GM23248 (cell line): ENCODE measurements around the gene TMEM139. TPM values are rescaled to one million over a fixed set of nuclear protein-coding genes. Genes with fewer than 3 reads are reported as not detected.
"Not testable (repeated sequence)": the region's sequence is repeated elsewhere in the genome, so short reads cannot be mapped to it uniquely, and the experiment has no call there.

ENCODE experiments used
- DNase-seq: peaks from one replicate; pipeline ENCODE4 v3.0.0-alpha.2; 2015
- H2AFZ ChIP-seq: fragments of 200-600 bp; sonication (generic); 2 replicates; pipeline ENCODE4 v1.6.1; 2016; ENCODE audit warnings: antibody characterized with exemption
- H3F3A ChIP-seq: fragments of 200-600 bp; sonication (generic); 2 replicates; pipeline ENCODE4 v1.6.1; 2016; ENCODE audit warnings: mild to moderate bottlenecking, antibody characterized with exemption, mixed run types; ENCODE audit not compliant: insufficient read depth
- H3K27ac ChIP-seq: fragments of 200-600 bp; sonication (generic); 2 replicates; pipeline ENCODE4 v1.5.1; 2016; ENCODE audit warnings: mild to moderate bottlenecking
- H3K27me3 ChIP-seq: fragments of 200-600 bp; sonication (generic); replicated peaks from 2 replicates; pipeline ENCODE4 v1.6.1; 2016; ENCODE audit warnings: mild to moderate bottlenecking; ENCODE audit not compliant: insufficient read depth
- H3K36me3 ChIP-seq: fragments of 200-600 bp; sonication (generic); 2 replicates; pipeline ENCODE4 v1.6.1; 2016; ENCODE audit warnings: low read depth, mild to moderate bottlenecking
- H3K4me1 ChIP-seq: fragments of 200-600 bp; sonication (generic); 2 replicates; pipeline ENCODE4 v1.6.1; 2016; ENCODE audit warnings: mild to moderate bottlenecking; ENCODE audit not compliant: insufficient read depth
- H3K4me2 ChIP-seq: fragments of 200-600 bp; sonication (generic); one replicate; pipeline ENCODE4 v1.6.1; 2016; ENCODE audit warnings: mild to moderate bottlenecking; ENCODE audit not compliant: unreplicated experiment
- H3K4me3 ChIP-seq: fragments of 200-600 bp; sonication (generic); 2 replicates; pipeline ENCODE4 v1.5.1; 2016; ENCODE audit warnings: mild to moderate bottlenecking
- H3K79me2 ChIP-seq: fragments of 200-600 bp; sonication (generic); 2 replicates; pipeline ENCODE4 v1.6.1; 2016; ENCODE audit warnings: mild to moderate bottlenecking; ENCODE audit not compliant: insufficient read depth
- H3K9ac ChIP-seq: fragments of 200-600 bp; sonication (generic); 2 replicates; pipeline ENCODE4 v1.6.1; 2016; ENCODE audit warnings: mild to moderate bottlenecking
- H3K9me2 ChIP-seq: fragments of 200-600 bp; sonication (generic); 2 replicates; pipeline ENCODE4 v1.6.1; 2016; ENCODE audit warnings: mixed run types, mild to moderate bottlenecking, moderate library complexity; ENCODE audit not compliant: insufficient read depth
- H3K9me3 ChIP-seq: fragments of 200-600 bp; sonication (generic); one replicate; pipeline ENCODE4 v1.6.1; 2017; ENCODE audit warnings: low read depth
- H4K20me1 ChIP-seq: fragments of 200-600 bp; sonication (generic); 2 replicates; pipeline ENCODE4 v1.6.0; 2016; ENCODE audit not compliant: insufficient read depth
- EZH2 ChIP-seq: fragments of 200-600 bp; sonication (generic); IDR thresholded peaks from 2 replicates; pipeline ENCODE4 v1.6.1; 2018; ENCODE audit warnings: antibody characterized with exemption, mild to moderate bottlenecking; ENCODE audit not compliant: insufficient read depth, poor library complexity, severe bottlenecking
- EZH2phosphoT487 ChIP-seq: fragments of 200-600 bp; sonication (generic); IDR thresholded peaks from 2 replicates; pipeline ENCODE4 v1.6.1; 2018; ENCODE audit warnings: antibody characterized with exemption, moderate library complexity, mild to moderate bottlenecking, low read depth; ENCODE audit not compliant: insufficient read depth
- WGBS, 2 experiments: methylation state at CpG; one replicate each; pipeline ENCODE4 v1.1.6; 2015 to 2017; ENCODE audit warnings: low lambda C conversion rate in 2 of 2, low coverage in 1 of 2; ENCODE audit errors: missing lambda C conversion rate in 2 of 2; 5-methylcytosine and 5-hydroxymethylcytosine counted together
- in situ Hi-C: fragments of 300-500 bp; cut with MboI; formaldehyde crosslinking; loops from 2 replicates; pipeline ENCODE4 v1.15.0; 2020
- polyA plus RNA-seq: library from polyadenylated mRNA; unstranded; fragments of >200 nt; fragmentation: Nextera tagmentation; extraction: Ambion mirVana; gene quantifications from 2 replicates; pipeline ENCODE4 v1.2.1, GENCODE V29; 2016
- total RNA-seq: library from RNA; depleted of rRNA; stranded (reverse); fragments of >200 nt; shearing (Covaris generic); gene quantifications from 2 replicates; pipeline ENCODE4 v1.2.3, GENCODE V29; 2014

Gene TMEM139
- total and polyA plus RNA-seq, 2 experiments from 2014 or later, result not detected

GRCh38 chr7:143287935-143288826 is 3.4 kb downstream of the TMEM139 start, which contains the start of gene CASP2:
CASP2 (plus strand) TSS chr7:143288351; CDS start chr7:143288456, 105 bp downstream.
- Histone ChIP-seq H3K9ac (peak within 1 kb of the TSS; percentile 94), H3F3A (peaks cover 12% of the 10 kb centered on the region), H3K4me2 (peak within 1 kb of the TSS; percentile 97), H3K9me2 (no peaks in the 10 kb centered on the region), H3K4me3 (peak within 1 kb of the TSS; percentile 94), H3K36me3 (no peaks in the 10 kb centered on the region), H3K9me3 (no peaks in the 10 kb centered on the region), H4K20me1 (no peaks in the 10 kb centered on the region), H3K27ac (peak within 1 kb of the TSS; percentile 82), H3K79me2 (peaks cover 46% of the 10 kb centered on the region), H2AFZ (peak within 1 kb of the TSS; percentile 96), H3K4me1 (peaks cover 19% of the 10 kb centered on the region; the same call in 1 of the 2 replicates), H3K27me3 (no peaks in the 10 kb centered on the region)
- TF ChIP-seq EZH2 (no peak), EZH2phosphoT487 (no peak)
- DNase-seq, result peak; percentile 97
- WGBS, 2 experiments, result 3 to 4% methylated on average over 62 to 69 of the region's 84 CpGs
- in situ Hi-C loops, result no loop called here

DNA sequence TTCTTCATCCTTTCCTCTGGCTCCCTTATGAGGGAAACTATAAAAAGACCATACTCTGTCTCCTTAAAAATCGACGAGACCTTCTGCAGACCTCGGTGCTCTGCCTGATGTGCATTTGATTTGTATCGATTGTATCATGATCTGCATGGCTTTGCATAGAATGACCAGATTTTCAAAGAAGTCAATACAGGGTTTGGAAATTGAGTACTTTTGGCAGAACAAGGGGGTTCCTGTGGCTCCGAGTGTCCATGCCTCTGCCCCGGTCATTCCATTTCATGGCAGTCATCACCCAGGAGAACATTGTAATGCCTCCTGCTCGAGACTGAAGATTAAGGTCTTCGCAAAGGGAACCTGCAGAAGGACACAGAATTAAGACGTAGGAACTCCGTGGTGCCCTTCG is 4.1 kb downstream of the TMEM139 start:
- in situ Hi-C loops, result no loop called here
- Histone ChIP-seq H3K9me2 (no peaks in the 10 kb centered on the region), H2AFZ (peak overlapping the region; percentile 96), H3K4me3 (peak overlapping the region; percentile 94), H3K27ac (peak overlapping the region; percentile 82), H3K79me2 (peaks cover 53% of the 10 kb centered on the region), H3F3A (peaks cover 12% of the 10 kb centered on the region), H3K4me2 (peak overlapping the region; percentile 97), H3K4me1 (peaks cover 19% of the 10 kb centered on the region; the same call in 1 of the 2 replicates), H3K36me3 (peaks cover 3% of the 10 kb centered on the region; the same call in 1 of the 2 replicates), H3K27me3 (no peaks in the 10 kb centered on the region), H3K9me3 (no peaks in the 10 kb centered on the region), H3K9ac (peak overlapping the region; percentile 94), H4K20me1 (no peaks in the 10 kb centered on the region)
- WGBS, 2 experiments, result 2 to 3% methylated on average over 11 of the region's 11 CpGs
- peak; percentile 70 for DNase-seq
- TF ChIP-seq EZH2 (no peak), EZH2phosphoT487 (no peak)

DNA sequence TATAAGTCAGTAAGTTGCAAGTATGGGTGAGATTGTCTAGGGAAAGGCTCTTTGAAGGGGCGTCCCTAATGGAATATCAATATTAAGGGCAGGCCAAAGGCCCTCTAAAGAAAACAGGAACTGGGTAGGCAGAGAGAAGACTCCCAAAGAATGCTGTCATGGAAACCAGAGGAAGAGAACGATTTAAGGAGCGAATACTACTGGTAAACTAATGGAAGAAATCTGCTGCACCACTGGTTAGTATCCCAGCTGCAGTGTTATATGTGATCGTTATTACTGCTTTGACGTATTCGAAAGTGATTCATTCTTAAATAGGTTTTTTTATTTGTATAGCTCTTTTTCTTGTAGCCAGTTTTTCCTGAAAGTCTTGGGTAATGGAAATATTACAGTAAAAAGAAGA is 4.7 kb downstream of the TMEM139 start:
- Histone ChIP-seq H3K27ac (peak overlapping the region; percentile 82), H3K9me2 (no peaks in the 10 kb centered on the region), H3K9me3 (no peaks in the 10 kb centered on the region), H3K9ac (peak overlapping the region; percentile 94), H3K36me3 (peaks cover 9% of the 10 kb centered on the region), H3K79me2 (peaks cover 59% of the 10 kb centered on the region), H3K27me3 (no peaks in the 10 kb centered on the region), H3K4me1 (peaks cover 19% of the 10 kb centered on the region; the same call in 1 of the 2 replicates), H3K4me2 (peak overlapping the region; percentile 97), H3F3A (peaks cover 12% of the 10 kb centered on the region), H3K4me3 (peak overlapping the region; percentile 94), H2AFZ (peak overlapping the region; percentile 96), H4K20me1 (no peaks in the 10 kb centered on the region)
- WGBS, 2 experiments, result 6 to 7% methylated on average over 6 of the region's 6 CpGs
- no peak for TF ChIP-seq EZH2
- TF ChIP-seq EZH2phosphoT487, result no peak
- in situ Hi-C loops, result no loop called here
- peak; percentile 61 for DNase-seq

GRCh38 chr7:143289888-143290287 is 5.1 kb downstream of the TMEM139 start:
- Histone ChIP-seq H3K36me3 (peaks cover 14% of the 10 kb centered on the region), H3K9ac (peak overlapping the region; percentile 94), H3K4me1 (peaks cover 19% of the 10 kb centered on the region; the same call in 1 of the 2 replicates), H3K27ac (peak overlapping the region; percentile 82), H3K4me2 (peak overlapping the region; percentile 97), H3K79me2 (peaks cover 61% of the 10 kb centered on the region), H3F3A (peaks cover 12% of the 10 kb centered on the region), H3K4me3 (peak overlapping the region; percentile 94)
- H3K27me3 ChIP-seq, H4K20me1 ChIP-seq, in situ Hi-C loops, H2AFZ ChIP-seq, DNase-seq, H3K9me2 ChIP-seq, H3K9me3 ChIP-seq: not testable (repeated sequence)
- WGBS, 2 experiments, result 59 to 66% methylated on average over 3 to 4 of the region's 4 CpGs
